Common myeloid progenitor, CD34-positive (primary cell): ENCODE results near the gene NUDT4.

Experiments used
- CTCF ChIA-PET: fragments of 350-600 bp; sonication (Branson Sonifier 250); formaldehyde crosslinking; loops from one replicate; lab custom pipeline; 2021; ENCODE audit warnings: antibody characterized with exemption; lab: Charles Lee
- POLR2A ChIA-PET: fragments of 350-600 bp; sonication (Branson Sonifier 250); formaldehyde crosslinking; loops from one replicate; lab custom pipeline; 2021; ENCODE audit warnings: antibody characterized with exemption; lab: Charles Lee
- DNase-seq, 3 donors: peaks; one replicate each; pipeline versions ENCODE4 v3.0.0 to v3.0.0-alpha.2; 2013
- H3K27ac ChIP-seq, 2 experiments: 1 replicate in 1 of 2; 2 replicates in 1 of 2; pipeline ENCODE4 v1.7.0; 2013; ENCODE audit warnings: inconsistent platforms in 2 of 2, low read length in 2 of 2, mild to moderate bottlenecking in 2 of 2, low read depth in 1 of 2, moderate library complexity in 1 of 2; ENCODE audit not compliant: severe bottlenecking in 2 of 2, insufficient read depth in 1 of 2, poor library complexity in 1 of 2
- H3K27me3 ChIP-seq, 5 experiments: replicated peaks in 2 of 5; 1 replicate in 3 of 5; 2 replicates in 2 of 5; pipeline versions ENCODE4 v1.6.1 to v1.7.0; 2013; ENCODE audit warnings: low read length in 4 of 5, mild to moderate bottlenecking in 2 of 5, moderate library complexity in 2 of 5, inconsistent platforms in 1 of 5; ENCODE audit not compliant: insufficient read depth in 5 of 5, control insufficient read depth in 4 of 5
- H3K36me3 ChIP-seq, 4 experiments: 1 replicate in 2 of 4; 2 replicates in 2 of 4; pipeline versions ENCODE4 v1.6.1 to v1.7.0; 2013; ENCODE audit warnings: low read length in 3 of 4, control low read depth in 1 of 4, mild to moderate bottlenecking in 1 of 4; ENCODE audit not compliant: control insufficient read depth in 4 of 4, insufficient read depth in 4 of 4
- H3K4me1 ChIP-seq, 4 experiments: 1 replicate in 3 of 4; 2 replicates in 1 of 4; pipeline versions ENCODE4 v1.6.1 to v1.7.1; 2013; ENCODE audit warnings: low read length in 3 of 4, mild to moderate bottlenecking in 3 of 4, control low read depth in 1 of 4, inconsistent platforms in 1 of 4, moderate library complexity in 1 of 4; ENCODE audit not compliant: control insufficient read depth in 4 of 4, insufficient read depth in 4 of 4; ENCODE audit errors: control extremely low read depth in 1 of 4
- H3K4me3 ChIP-seq, 7 experiments: 1 replicate in 4 of 7; 2 replicates in 3 of 7; pipeline versions ENCODE4 v1.5.1 to v1.7.0; 2013; ENCODE audit warnings: mild to moderate bottlenecking in 7 of 7, low read length in 6 of 7, moderate library complexity in 6 of 7, inconsistent platforms in 2 of 7, low read depth in 2 of 7, control low read depth in 1 of 7; ENCODE audit not compliant: insufficient read depth in 4 of 7, control insufficient read depth in 1 of 7; ENCODE audit errors: extremely low read depth in 1 of 7
- H3K9me3 ChIP-seq, 5 experiments: 1 replicate in 4 of 5; 2 replicates in 1 of 5; pipeline versions ENCODE4 v1.6.1 to v1.7.1; 2013; ENCODE audit warnings: low read length in 4 of 5, mild to moderate bottlenecking in 2 of 5, inconsistent platforms in 1 of 5, low read depth in 1 of 5, moderate library complexity in 1 of 5; ENCODE audit not compliant: control insufficient read depth in 4 of 5, insufficient read depth in 2 of 5; ENCODE audit errors: control extremely low read depth in 1 of 5
- WGBS: methylation state at CpG from one replicate; pipeline ENCODE4 v1.1.5; 2013; ENCODE audit not compliant: insufficient coverage; 5-methylcytosine and 5-hydroxymethylcytosine counted together

NUDT4 gene

DNA sequence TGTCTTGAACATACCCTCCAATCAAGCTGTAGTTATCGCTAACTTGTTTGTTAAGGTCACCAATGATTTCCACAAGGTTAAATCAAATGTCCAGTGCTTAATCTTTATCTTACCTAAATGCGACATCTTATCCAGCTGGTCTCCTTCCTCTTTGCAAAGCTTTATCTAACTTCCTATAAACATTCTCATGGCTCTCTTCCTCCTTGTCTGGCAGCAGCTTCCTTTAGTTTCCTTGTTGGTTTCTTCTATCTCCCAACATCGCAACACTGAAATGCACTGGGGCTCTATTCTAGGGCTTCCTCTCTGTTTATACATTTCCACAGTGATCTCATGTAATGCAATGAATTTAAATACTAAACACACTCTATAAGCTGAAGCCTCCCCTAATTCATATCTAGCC is 35.3 kb downstream of the NUDT4 start:
- Histone ChIP-seq H3K4me3 (no peak overlapping the region), H3K4me1 (peaks cover 5 to 25% (median 15%) of the 10 kb centered on the region in 4 experiments), H3K27ac (no peak overlapping the region), H3K27me3 (no peaks in the 10 kb centered on the region), H3K36me3 (peaks cover 5 to 25% (median 11%) of the 10 kb centered on the region in 4 experiments), H3K9me3 (no peaks in the 10 kb centered on the region)
- WGBS: 50% methylated on average over 3 of the region's 3 CpGs
- no peak for DNase-seq
- CTCF ChIA-PET: interaction anchor here (1.1 to 3.0 kb wide), 3 partner anchors 10 to 25 kb away, joined by 3 to 13 read pairs (median 9); no protein-coding TSS in a partner anchor
- POLR2A ChIA-PET: no interaction called here

DNA sequence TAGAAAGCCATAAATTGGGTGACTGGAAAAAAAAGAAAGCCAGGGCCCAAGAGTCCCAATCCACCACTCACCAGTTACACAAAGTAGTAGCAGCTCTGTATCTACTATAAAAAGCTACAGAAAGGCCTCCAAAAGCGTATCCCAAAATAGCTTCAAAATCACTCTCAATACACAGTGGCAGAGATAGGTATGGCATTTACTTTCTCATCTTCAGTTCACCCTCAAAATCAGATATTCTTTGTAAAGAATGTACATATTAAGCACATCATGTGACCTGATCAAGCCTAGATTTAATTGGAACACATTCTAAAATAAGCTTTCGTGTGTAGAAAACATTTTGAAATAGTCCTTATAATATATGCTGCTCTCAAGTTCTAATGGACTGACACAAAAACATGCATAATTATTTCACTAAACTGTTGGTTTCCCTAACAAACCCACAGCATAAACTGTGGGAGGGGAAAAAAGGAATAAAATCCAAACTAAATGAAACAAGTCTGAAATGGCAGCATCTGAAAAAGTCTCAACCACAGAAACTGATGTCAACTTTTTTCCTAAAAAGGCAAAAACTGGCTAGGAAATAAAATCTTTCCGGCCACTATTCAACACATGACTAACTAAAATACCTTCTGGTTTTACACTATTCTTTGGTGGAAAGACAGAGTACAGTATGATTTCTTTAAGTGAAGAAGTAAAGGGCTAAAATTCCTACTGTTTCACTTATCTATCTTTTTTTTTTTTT is 38.2 kb downstream of the NUDT4 start:
- peaks cover 0 to 7% (median under 1%) of the 10 kb centered on the region in 4 experiments for H3K36me3 ChIP-seq
- H3K9me3 ChIP-seq: no peaks in the 10 kb centered on the region
- no peak overlapping the region for H3K4me3 ChIP-seq
- POLR2A ChIA-PET: no interaction called here
- peaks cover 5 to 25% (median 15%) of the 10 kb centered on the region in 4 experiments for H3K4me1 ChIP-seq
- H3K27ac ChIP-seq: no peak overlapping the region
- H3K27me3 ChIP-seq: no peaks in the 10 kb centered on the region
- CTCF ChIA-PET: interaction anchor here (0.7 to 3.0 kb wide), 7 partner anchors 8 to 630 kb away, joined by 3 to 13 read pairs (median 4); no protein-coding TSS in a partner anchor
- 100% methylated on average over 1 of the region's 3 CpGs for WGBS
- no peak for DNase-seq

DNA sequence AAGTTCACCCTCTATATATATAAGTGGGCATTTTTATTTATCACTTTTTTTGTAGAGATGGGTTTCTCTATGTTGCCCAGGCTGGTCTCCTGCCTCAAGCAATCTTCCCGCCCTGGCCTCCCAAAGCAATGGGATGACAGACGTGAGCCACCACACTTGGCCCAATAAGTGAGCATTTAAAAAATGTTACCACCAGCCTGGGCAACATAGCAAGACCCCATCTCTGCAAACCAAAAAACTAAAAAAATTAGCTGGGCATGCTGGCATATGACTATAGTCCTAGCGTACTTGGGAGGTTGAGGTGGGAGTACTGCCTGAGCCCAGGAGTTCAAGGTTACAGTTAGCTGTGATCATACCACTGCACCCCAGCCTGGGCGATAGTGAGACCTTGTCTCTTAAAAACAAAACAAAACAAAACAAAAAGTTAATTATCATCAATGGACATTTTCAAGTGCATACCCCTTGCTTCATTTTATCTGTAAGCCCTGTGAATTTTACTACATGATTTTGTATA is 40.3 kb downstream of the NUDT4 start:
- DNase-seq: no peak
- POLR2A ChIA-PET: no interaction called here
- CTCF ChIA-PET: interaction anchor here (0.7 to 1.6 kb wide), 2 partner anchors 85 to 431 kb away, joined by 3 to 5 read pairs; no protein-coding TSS in a partner anchor
- H3K4me3 ChIP-seq: no peak overlapping the region
- H3K4me1 ChIP-seq: peaks cover 4 to 24% (median 14%) of the 10 kb centered on the region in 4 experiments
- H3K27me3 ChIP-seq: no peaks in the 10 kb centered on the region
- peaks cover 0 to 3% (median 0%) of the 10 kb centered on the region in 4 experiments for H3K36me3 ChIP-seq
- no peaks in the 10 kb centered on the region for H3K9me3 ChIP-seq
- 92% methylated on average over 4 of the region's 4 CpGs for WGBS
- H3K27ac ChIP-seq: no peak overlapping the region

DNA sequence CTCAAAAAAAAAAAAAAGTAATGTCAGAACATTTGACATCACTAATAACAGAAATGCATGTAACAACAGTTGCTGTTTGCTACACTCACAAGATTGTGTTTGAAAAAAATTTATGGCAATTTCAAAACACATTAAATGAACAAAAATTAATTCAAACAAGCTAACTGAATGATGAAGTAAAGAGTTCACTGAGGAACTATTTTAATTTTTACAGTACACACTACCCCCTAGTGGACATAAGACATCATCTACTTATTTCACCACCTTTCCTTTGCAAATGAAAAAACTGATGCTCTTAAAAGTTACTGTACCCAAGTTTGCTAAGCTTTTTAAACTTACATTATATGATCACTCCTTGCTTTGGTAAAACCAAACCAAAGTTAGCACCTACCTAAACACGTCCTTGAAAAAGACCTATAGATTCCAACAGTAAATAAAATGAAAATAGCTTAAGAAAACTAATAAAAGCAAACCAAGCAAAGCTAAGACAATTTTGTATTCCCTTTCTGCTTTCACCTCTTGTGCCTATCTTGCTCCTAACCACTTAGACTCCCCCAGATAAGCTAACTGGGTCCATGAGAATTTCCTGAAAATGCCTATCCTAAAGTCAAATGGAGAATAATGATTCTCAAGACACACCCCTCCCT is 41.8 kb downstream of the NUDT4 start:
- Histone ChIP-seq H3K4me3 (no peak overlapping the region), H3K9me3 (no peaks in the 10 kb centered on the region), H3K27me3 (no peaks in the 10 kb centered on the region), H3K27ac (no peak overlapping the region), H3K36me3 (no peaks in the 10 kb centered on the region), H3K4me1 (peaks cover 0 to 17% (median 9%) of the 10 kb centered on the region in 4 experiments)
- WGBS: no CpG with 5 or more reads among the region's 1 CpG
- POLR2A ChIA-PET: no interaction called here
- CTCF ChIA-PET: interaction anchor here (0.6 to 3.4 kb wide), 23 partner anchors 8 to 1731 kb away, joined by 3 to 42 read pairs (median 5); partner anchors contain the start of genes MRPL42 and UBE2N
- DNase-seq: peak; percentile 55 to 78 (median 75)

DNA sequence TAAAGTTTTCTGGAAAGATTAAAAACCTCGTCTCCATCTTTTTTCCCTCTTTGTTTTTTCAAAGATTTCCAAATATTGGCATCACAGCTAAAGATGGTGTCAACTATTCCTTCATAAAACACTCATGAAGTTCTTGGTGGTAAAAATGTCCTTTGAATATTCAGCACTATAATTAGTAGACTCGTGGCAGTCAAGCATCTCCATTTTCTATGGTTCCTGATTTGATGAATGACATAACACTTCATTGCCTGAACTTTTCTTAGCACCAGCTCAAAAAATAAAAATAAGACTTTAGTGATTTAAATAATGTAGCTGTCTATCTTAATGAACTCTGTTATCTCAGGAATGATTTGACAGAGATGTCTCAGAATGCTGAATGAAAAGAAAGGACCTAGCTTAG is 44.3 kb downstream of the NUDT4 start:
- H3K4me3 ChIP-seq: no peak overlapping the region
- no peak for DNase-seq
- POLR2A ChIA-PET: interaction anchor here (0.5 to 0.6 kb wide), 2 partner anchors 34 to 58 kb away, joined by 3 to 5 read pairs; no protein-coding TSS in a partner anchor

DNA sequence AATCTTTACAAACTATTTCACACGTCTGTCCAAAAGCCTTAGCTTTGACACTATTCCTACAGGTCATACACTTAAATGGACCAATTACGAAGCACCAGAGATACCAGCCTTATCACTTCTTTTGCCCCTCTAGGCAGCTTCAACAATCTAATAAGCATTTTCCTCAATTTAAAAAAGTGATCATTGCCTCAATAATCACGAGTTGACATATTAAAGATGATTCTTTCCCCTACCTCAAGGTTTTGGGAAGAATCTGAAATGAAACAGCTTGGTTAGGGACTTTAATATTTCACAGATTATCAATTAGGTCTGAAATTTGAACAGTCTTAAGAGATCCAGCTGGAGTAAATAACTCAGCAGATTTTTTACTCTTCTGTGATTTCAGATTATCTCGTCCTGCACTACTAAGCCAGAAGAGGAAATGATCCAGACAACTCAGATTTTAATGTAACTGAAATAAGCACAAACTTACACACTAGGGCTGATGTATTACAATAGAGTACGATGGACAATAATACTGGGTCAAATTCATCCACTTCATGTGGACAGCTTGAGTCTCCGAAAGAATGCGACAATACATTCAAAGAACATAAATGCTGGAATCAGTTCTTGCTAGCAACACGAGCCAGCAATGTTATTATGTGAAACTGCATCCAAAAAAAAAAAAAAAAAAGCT is 48.1 kb downstream of the NUDT4 start:
- CTCF ChIA-PET: interaction anchor here (0.6 to 2.1 kb wide), 8 partner anchors 12 to 675 kb away, joined by 3 to 5 read pairs (median 3); no protein-coding TSS in a partner anchor
- POLR2A ChIA-PET: interaction anchor here (0.6 kb wide), 1 partner anchor 533 kb away, joined by 3 read pairs; no protein-coding TSS in a partner anchor
- Histone ChIP-seq H3K9me3 (no peaks in the 10 kb centered on the region), H3K4me1 (peaks cover 9 to 21% (median 14%) of the 10 kb centered on the region in 4 experiments), H3K27ac (no peak overlapping the region), H3K27me3 (no peaks in the 10 kb centered on the region), H3K4me3 (peak overlapping the region in 1 of 7 experiments; percentile 4), H3K36me3 (no peaks in the 10 kb centered on the region)
- DNase-seq: no peak
- WGBS: no CpG with 5 or more reads among the region's 8 CpGs

More for the DNA sequence above, 44.3 kb downstream of the NUDT4 start:
- CTCF ChIA-PET: interaction anchor here (1.3 to 3.4 kb wide), 3 partner anchors 8 to 680 kb away, joined by 3 to 42 read pairs (median 9); no protein-coding TSS in a partner anchor
- H3K4me1 ChIP-seq: peaks cover 9 to 25% (median 12%) of the 10 kb centered on the region in 4 experiments
- no peaks in the 10 kb centered on the region for H3K27me3 ChIP-seq
- no peaks in the 10 kb centered on the region for H3K9me3 ChIP-seq
- no CpG with 5 or more reads among the region's 2 CpGs for WGBS
- no peak overlapping the region for H3K27ac ChIP-seq
- H3K36me3 ChIP-seq: no peaks in the 10 kb centered on the region
